ENCODE measurements around the gene SLC35D3.
"Not testable (repeated sequence)": the region's sequence is repeated elsewhere in the genome, so short reads cannot be mapped to it uniquely, and the experiment has no call there.

Gene SLC35D3

DNA sequence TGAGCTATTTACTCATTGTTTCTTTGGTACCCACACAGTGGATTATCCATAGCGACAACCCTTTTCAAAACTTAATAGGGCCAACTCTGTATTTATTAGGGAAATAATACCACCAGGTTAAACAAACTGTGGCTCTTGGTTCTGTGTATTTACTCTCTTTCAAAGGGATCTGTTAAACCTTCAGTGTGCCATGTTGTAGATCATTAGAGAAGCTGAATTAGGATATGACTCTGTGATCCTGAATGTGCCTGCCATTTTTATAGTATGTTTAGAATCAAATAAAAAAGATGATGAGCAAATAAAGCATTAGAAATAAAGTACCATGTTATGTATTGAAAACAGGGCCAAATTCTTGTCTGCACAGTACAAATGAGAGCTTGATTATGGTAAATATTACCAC, 25.0 kb upstream of the SLC35D3 start:
- Histone ChIP-seq H3K4me3 (ENCODE audit: low read length) (no peak overlapping the region), H3K36me3 (ENCODE audit: control insufficient read depth, low read depth, low read length) (peaks cover 11% of the 10 kb centered on the region), H3K4me1 (ENCODE audit: control insufficient read depth, low read depth, low read length) (no peaks in the 10 kb centered on the region), H3K27me3 (ENCODE audit: control insufficient read depth, insufficient read depth, low read length) (no peaks in the 10 kb centered on the region), H3K9ac (ENCODE audit: low read length) (no peak overlapping the region), H3K9me3 (ENCODE audit: control insufficient read depth, low read depth, low read length) (no peaks in the 10 kb centered on the region), H3K27ac (ENCODE audit: low read length) (no peak overlapping the region)

- Histone ChIP-seq H3K36me3 (ENCODE audit: control insufficient read depth, low read depth, low read length) (peaks cover 11% of the 10 kb centered on the region), H3K27me3 (ENCODE audit: control insufficient read depth, insufficient read depth, low read length) (no peaks in the 10 kb centered on the region), H3K27ac (ENCODE audit: low read length) (no peak overlapping the region), H3K9ac (ENCODE audit: low read length) (no peak overlapping the region), H3K4me3 (ENCODE audit: low read length) (no peak overlapping the region), H3K4me1 (ENCODE audit: control insufficient read depth, low read depth, low read length) (no peaks in the 10 kb centered on the region), H3K9me3 (ENCODE audit: control insufficient read depth, low read depth, low read length) (no peaks in the 10 kb centered on the region)
These were observed 20.8 kb upstream of the SLC35D3 start for GRCh38 chr6:136901212-136901784.

DNA sequence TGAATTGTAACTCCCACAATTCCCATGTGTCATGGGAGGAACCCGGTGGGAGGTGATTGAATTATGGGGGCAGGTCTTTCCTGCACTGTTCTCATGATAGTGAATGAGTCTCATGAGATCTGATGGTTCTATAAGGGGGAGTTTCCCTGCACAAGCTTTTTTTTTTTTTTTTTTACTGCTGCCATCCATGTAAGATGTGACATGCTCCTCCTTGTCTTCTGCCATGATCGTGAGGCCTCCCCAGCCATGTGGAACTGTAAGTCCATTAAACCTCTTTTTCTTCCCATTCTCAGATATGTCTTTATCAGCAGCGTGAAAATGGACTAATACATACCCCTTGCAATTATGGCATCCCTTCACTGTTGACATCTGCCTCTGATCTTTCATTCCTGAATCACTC, 17.6 kb upstream of the SLC35D3 start:
- H3K9me3 ChIP-seq (ENCODE audit: control insufficient read depth, low read depth, low read length); H3K27ac ChIP-seq (ENCODE audit: low read length); H3K9ac ChIP-seq (ENCODE audit: low read length); H3K27me3 ChIP-seq (ENCODE audit: control insufficient read depth, insufficient read depth, low read length); H3K36me3 ChIP-seq (ENCODE audit: control insufficient read depth, low read depth, low read length); H3K4me1 ChIP-seq (ENCODE audit: control insufficient read depth, low read depth, low read length); H3K4me3 ChIP-seq (ENCODE audit: low read length): not testable (repeated sequence)

DNA sequence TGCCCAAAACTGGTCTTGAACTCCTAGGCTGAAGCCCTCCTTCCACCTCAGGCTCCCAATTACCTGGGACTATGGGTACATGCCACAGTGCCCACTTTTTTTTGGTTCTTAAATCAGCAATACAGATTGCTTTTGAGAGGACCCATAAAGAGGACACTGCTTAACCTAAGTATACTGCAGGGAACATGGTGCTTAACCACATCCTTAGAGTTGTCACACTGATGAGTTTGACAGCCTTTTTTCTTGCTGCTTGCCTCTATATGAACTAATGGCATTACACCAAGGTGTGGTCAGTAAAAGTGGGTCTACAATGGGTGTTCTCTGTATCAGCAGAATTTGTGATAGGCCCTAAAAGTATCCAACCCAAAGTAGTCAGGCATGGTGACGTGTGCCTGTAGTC, 7.2 kb upstream of the SLC35D3 start:
- Histone ChIP-seq H3K27ac (ENCODE audit: low read length) (no peak overlapping the region), H3K9me3 (ENCODE audit: control insufficient read depth, low read depth, low read length) (no peaks in the 10 kb centered on the region), H3K4me1 (ENCODE audit: control insufficient read depth, low read depth, low read length) (peaks cover 5% of the 10 kb centered on the region), H3K27me3 (ENCODE audit: control insufficient read depth, insufficient read depth, low read length) (peaks cover 16% of the 10 kb centered on the region), H3K9ac (ENCODE audit: low read length) (no peak overlapping the region), H3K4me3 (ENCODE audit: low read length) (no peak overlapping the region), H3K36me3 (ENCODE audit: control insufficient read depth, low read depth, low read length) (peaks cover 3% of the 10 kb centered on the region)

- Histone ChIP-seq H3K4me3 (ENCODE audit: low read length) (no peak overlapping the region), H3K9ac (ENCODE audit: low read length) (no peak overlapping the region), H3K9me3 (ENCODE audit: control insufficient read depth, low read depth, low read length) (no peaks in the 10 kb centered on the region), H3K36me3 (ENCODE audit: control insufficient read depth, low read depth, low read length) (no peaks in the 10 kb centered on the region), H3K4me1 (ENCODE audit: control insufficient read depth, low read depth, low read length) (peaks cover 5% of the 10 kb centered on the region), H3K27ac (ENCODE audit: low read length) (no peak overlapping the region), H3K27me3 (ENCODE audit: control insufficient read depth, insufficient read depth, low read length) (peaks cover 54% of the 10 kb centered on the region)
These were observed 3.4 kb upstream of the SLC35D3 start for GRCh38 chr6:136918706-136919105.

DNA sequence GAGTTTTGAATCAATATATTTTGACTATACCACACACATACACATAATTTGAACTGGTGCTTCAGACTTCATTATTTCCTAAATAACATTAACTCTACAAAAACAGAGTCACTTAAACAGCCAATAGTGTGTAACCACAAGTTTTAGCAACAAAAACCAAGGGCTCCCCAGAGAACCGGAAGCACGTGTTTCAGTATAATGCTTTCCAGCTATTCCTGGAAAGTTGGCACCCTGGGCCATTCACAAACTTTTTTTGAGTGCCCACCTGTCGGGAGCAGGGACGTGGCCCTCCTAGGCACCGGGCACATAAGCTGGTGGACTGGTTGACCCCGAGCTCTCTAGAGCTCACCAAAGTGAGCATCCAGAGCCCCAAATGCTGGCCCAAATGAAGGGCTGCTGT, 1.9 kb upstream of the SLC35D3 start:
- H3K27ac ChIP-seq (ENCODE audit: low read length), result no peak overlapping the region
- peak overlapping the region; percentile 61 for H3K4me3 ChIP-seq (ENCODE audit: low read length)
- no peak overlapping the region for H3K9ac ChIP-seq (ENCODE audit: low read length)
- peaks cover 5% of the 10 kb centered on the region for H3K4me1 ChIP-seq (ENCODE audit: control insufficient read depth, low read depth, low read length)
- no peaks in the 10 kb centered on the region for H3K36me3 ChIP-seq (ENCODE audit: control insufficient read depth, low read depth, low read length)
- no peaks in the 10 kb centered on the region for H3K9me3 ChIP-seq (ENCODE audit: control insufficient read depth, low read depth, low read length)
- H3K27me3 ChIP-seq (ENCODE audit: control insufficient read depth, insufficient read depth, low read length), result peaks cover 65% of the 10 kb centered on the region

- Histone ChIP-seq H3K9me3 (ENCODE audit: control insufficient read depth, low read depth, low read length) (no peaks in the 10 kb centered on the region), H3K4me3 (ENCODE audit: low read length) (peak overlapping the region; percentile 61), H3K9ac (ENCODE audit: low read length) (peak overlapping the region; percentile 0), H3K27ac (ENCODE audit: low read length) (no peak overlapping the region), H3K27me3 (ENCODE audit: control insufficient read depth, insufficient read depth, low read length) (peaks cover 65% of the 10 kb centered on the region), H3K4me1 (ENCODE audit: control insufficient read depth, low read depth, low read length) (peaks cover 5% of the 10 kb centered on the region), H3K36me3 (ENCODE audit: control insufficient read depth, low read depth, low read length) (no peaks in the 10 kb centered on the region)
These were observed 1.3 kb upstream of the SLC35D3 start for GRCh38 chr6:136920671-136921380.

DNA sequence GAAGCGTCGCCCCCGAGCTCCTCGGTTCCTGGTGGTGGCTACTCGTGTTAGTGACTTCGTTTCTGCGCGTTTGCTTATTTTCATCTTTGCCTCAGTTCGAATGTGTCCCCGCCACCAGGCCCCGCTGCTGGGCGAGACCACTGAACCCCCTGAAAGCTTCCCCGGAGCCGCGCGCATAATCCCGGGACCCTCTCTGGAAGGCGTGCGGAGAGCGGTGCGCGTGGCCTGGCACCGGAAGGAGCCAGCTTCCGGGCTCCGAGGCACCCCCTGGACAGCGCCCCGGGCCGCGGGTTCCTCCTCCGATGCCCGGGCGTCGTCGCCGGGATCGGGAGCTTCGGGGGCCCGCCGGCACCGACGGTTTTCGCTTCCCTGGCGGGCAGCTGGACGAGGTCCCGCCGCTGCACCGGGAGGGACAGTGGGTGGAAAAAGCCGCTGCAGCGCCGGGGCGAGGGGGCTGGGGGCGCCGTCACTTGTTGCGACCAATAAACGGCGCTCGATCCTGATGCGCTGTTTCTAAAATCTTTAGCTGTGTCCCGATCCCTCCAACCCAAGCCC, 643 bp upstream of the SLC35D3 start:
- H3K9me3 ChIP-seq (ENCODE audit: control insufficient read depth, low read depth, low read length), result no peaks in the 10 kb centered on the region
- H3K27me3 ChIP-seq (ENCODE audit: control insufficient read depth, insufficient read depth, low read length), result peaks cover 65% of the 10 kb centered on the region
- peaks cover 5% of the 10 kb centered on the region for H3K4me1 ChIP-seq (ENCODE audit: control insufficient read depth, low read depth, low read length)
- peak overlapping the region; percentile 61 for H3K4me3 ChIP-seq (ENCODE audit: low read length)
- peak overlapping the region; percentile 0 for H3K9ac ChIP-seq (ENCODE audit: low read length)
- H3K27ac ChIP-seq (ENCODE audit: low read length), result no peak overlapping the region
- H3K36me3 ChIP-seq (ENCODE audit: control insufficient read depth, low read depth, low read length), result no peaks in the 10 kb centered on the region

DNA sequence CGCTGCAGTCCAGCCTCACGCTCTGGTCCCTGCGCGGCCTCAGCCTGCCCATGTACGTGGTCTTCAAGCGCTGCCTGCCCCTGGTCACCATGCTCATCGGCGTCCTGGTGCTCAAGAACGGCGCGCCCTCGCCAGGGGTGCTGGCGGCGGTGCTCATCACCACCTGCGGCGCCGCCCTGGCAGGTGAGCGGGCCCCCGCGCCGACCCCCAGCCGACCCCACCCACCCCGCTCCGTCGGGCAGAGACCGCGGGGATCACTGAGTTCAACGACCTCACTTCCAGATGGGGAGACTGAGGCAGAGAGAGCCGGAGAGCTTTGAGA, 545 bp downstream of the SLC35D3 start:
- Histone ChIP-seq H3K4me3 (ENCODE audit: low read length) (peak overlapping the region; percentile 61), H3K27me3 (ENCODE audit: control insufficient read depth, insufficient read depth, low read length) (peaks cover 65% of the 10 kb centered on the region), H3K36me3 (ENCODE audit: control insufficient read depth, low read depth, low read length) (no peaks in the 10 kb centered on the region), H3K27ac (ENCODE audit: low read length) (no peak overlapping the region), H3K4me1 (ENCODE audit: control insufficient read depth, low read depth, low read length) (peaks cover 5% of the 10 kb centered on the region), H3K9ac (ENCODE audit: low read length) (no peak overlapping the region), H3K9me3 (ENCODE audit: control insufficient read depth, low read depth, low read length) (no peaks in the 10 kb centered on the region)

- H3K27me3 ChIP-seq (ENCODE audit: control insufficient read depth, insufficient read depth, low read length), result peaks cover 65% of the 10 kb centered on the region
- H3K9me3 ChIP-seq (ENCODE audit: control insufficient read depth, low read depth, low read length), result no peaks in the 10 kb centered on the region
- no peak overlapping the region for H3K27ac ChIP-seq (ENCODE audit: low read length)
- no peak overlapping the region for H3K4me3 ChIP-seq (ENCODE audit: low read length)
- no peaks in the 10 kb centered on the region for H3K36me3 ChIP-seq (ENCODE audit: control insufficient read depth, low read depth, low read length)
- peaks cover 5% of the 10 kb centered on the region for H3K4me1 ChIP-seq (ENCODE audit: control insufficient read depth, low read depth, low read length)
- no peak overlapping the region for H3K9ac ChIP-seq (ENCODE audit: low read length)
These were observed 1.2 kb downstream of the SLC35D3 start for GRCh38 chr6:136923116-136923953.

GRCh38 chr6:136923954-136924673, 2.0 kb downstream of the SLC35D3 start:
- Histone ChIP-seq H3K27me3 (ENCODE audit: control insufficient read depth, insufficient read depth, low read length) (peaks cover 57% of the 10 kb centered on the region), H3K4me3 (ENCODE audit: low read length) (no peak overlapping the region), H3K36me3 (ENCODE audit: control insufficient read depth, low read depth, low read length) (no peaks in the 10 kb centered on the region), H3K27ac (ENCODE audit: low read length) (no peak overlapping the region), H3K9me3 (ENCODE audit: control insufficient read depth, low read depth, low read length) (no peaks in the 10 kb centered on the region), H3K9ac (ENCODE audit: low read length) (no peak overlapping the region), H3K4me1 (ENCODE audit: control insufficient read depth, low read depth, low read length) (no peaks in the 10 kb centered on the region)
